Activated effector memory CD4-positive, alpha-beta T cell treated with Interleukin-2 at 50 U/mL for 16 hours (primary cell): ENCODE data around the gene RNF212.
"Not testable (repeated sequence)": the region's sequence is repeated elsewhere in the genome, so short reads cannot be mapped to it uniquely, and the experiment has no call there.

Source experiments
- DNase-seq: peaks from one replicate; pipeline ENCODE4 v3.0.0-alpha.2; 2020

Gene RNF212

DNA sequence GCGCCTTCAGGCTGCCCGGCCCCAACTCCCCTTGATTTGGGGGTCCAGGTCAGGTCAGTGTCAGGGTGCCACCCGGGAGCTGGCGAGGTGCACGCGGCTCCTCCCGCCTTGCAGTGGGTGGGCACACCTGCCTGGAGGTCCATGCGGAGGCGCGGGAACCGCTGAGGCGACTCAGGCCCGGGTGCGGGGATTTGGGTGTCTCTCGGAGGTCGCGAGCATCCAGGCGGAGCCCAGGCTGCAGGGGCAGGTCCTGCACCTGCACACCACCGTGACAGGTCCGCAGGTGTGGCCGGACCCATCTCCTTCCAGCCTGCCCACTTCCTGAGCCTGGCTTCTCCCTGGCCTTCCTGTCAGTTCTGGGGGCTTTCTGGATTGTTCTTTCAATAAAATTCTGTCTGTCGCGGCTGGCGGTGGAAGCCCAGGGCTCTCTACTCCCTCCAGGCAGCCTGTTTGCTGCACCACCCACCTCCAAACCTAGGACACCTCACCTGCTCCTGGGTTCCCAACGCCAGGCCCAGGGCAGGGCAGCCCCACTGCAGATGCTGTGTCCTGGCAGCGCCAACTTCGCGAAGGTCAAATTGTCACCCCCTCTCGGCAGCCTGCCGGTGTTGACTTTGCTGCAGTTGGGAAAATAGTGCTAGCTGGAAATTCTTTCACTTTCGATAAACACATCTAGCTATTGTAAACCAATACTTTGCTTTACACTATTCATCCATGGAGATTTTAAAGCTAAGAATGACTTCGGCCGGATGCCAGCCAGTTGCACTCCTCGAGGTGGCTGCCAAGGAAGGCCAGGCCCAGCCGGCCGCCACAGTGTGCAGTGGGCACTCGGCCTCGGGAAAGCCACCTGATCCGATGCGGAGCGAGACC, 66.0 kb downstream of the RNF212 start:
- DNase-seq = no peak

DNA sequence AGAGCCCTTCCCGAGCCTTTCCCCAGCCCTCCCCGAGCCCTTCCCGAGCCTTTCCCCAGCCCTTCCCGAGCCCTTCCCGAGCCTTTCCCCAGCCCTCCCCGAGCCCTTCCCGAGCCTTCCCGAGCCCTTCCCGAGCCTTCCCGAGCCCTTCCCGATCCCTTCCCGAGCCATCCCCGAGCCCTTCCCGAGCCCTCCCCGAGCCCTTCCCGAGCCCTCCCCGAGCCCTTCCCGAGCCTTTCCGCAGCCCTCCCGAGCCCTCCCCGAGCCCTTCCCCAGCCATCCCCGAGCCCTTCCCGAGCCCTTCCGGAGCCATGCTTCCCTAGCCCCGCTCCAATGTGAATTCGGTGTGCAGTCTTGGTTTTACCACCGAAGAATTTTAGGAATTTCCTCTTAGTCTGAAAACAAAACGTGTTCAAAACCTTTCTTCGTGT, 66.8 kb downstream of the RNF212 start:
- DNase-seq = not testable (repeated sequence)

GRCh38 chr4:1045595-1046201, 67.7 kb downstream of the RNF212 start:
- DNase-seq = no peak

GRCh38 chr4:1045193-1045594, 68.2 kb downstream of the RNF212 start:
- no peak for DNase-seq

GRCh38 chr4:1044469-1045192, 68.7 kb downstream of the RNF212 start:
- DNase-seq = no peak

DNA sequence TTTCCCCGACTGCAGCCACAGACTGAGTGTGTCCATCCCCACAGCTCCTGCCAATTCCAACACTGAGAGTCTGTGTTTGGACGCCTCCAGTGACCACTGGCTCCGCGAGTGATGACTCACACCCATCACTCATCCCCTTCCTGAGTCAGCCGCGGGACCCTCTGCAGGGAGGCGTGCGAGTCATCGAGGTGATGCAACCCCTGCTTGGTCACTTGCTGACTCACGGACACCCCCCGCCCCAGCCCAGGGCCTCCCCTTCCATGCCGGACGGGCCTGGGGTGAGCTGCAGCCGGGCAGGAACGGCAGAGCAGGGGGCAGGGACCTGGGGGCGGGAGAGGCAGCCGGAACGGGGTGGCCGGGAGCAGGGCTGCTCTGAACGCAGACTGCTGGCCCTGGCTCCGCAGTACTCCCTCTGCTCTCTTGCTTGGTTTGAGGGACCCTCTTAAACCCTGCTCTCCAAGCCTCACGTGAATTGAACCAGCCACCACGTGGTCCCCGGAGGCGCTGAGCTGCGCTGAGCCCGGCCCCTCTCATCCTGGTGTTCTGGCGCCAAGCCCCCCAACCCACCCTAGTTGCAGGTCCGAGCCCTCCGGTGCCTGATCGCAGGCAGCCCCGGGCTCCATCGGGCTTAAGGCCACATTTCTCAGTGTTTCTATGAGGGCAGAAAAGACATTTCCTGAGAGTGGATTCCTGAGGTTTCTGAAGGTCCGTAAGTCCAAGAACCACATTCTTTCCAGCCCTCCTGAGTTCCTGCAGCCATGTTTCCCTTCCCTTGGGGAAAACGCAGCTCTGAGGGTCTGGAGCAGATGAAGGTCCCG, 69.5 kb downstream of the RNF212 start:
- DNase-seq = no peak

GRCh38 chr4:1043162-1043561, 70.2 kb downstream of the RNF212 start:
- DNase-seq = no peak

DNA sequence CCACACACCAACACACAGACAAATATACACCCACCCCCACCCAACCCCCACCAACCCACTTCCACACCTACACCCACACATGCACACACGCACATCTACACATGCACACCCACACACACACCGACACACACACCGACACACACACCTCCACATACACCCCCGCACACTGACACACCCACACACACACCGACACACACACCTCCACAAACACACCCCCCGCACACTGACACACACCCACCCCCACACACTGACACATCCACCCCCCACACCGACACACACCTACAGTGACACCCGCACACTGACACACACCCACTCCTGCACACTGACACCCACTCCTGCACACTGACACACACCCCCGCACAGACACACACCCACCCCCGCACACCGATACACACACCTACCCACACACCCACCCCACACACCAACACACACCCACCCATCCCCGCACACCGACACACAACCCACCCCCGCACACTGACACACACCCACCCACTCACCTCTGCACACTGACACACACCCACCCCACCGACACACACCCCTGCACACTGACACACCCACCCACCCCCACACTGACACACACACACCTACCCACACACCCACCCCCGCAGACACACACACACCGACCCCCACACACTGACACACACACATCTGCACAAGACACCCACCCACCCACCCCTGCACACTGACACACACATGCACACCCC, 70.9 kb downstream of the RNF212 start:
- DNase-seq = no peak

DNA sequence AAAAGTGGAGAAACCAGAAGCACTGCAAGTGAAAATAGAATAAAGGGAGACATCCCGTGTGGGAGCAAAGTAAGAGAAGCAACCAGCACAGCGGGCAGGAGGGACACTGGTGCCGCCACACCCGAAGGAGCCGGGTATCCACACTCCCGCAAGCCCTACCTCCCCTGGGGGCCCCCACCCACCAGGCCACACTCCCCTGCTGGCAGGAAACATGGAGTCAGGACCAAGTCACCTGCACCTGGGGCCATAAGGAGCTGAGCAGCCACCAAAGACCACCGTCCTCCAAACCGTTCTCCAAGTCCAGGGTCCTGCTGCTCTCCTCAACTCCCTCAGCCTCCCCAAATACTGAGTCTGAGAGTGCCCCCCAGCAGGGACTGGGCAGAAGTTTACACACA, 71.4 kb downstream of the RNF212 start:
- DNase-seq = no peak

DNA sequence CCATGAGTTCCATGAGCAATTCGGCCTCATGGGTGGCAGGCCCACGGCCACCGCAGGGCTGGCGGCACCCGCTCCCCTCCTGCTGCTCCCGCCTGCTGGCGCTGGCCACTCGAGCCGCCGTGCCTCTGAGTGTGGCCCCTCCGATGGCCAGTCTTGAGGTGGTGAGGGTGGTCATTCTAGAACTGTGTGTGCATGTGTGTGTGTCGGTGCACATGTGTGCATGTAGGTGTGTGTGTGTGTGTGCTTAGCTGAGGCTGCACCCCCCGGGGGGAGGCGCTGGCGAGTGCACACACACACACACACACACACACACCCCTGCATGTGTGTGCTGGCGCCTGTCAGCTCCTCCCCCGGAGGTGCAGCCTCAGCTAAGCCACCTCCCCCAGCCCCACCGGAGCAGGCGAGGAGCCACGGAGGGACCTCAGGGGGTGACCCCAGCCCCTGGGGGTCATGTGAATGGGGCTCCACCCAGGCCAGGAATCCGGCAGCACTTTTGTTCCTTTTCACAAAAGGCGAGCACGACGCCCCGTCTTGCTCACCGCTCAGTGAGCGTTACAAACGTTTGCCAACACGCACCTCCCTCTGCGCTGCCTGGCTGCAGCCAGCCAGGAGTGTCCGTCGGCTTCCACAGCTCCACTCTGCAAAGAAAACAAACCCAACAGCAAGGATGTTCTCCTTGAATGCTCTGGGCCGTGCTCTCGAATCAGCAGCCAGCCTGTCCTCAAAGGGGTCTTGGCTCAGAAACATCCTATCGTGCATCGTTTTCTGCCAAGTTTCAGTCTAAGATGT, 72.0 kb downstream of the RNF212 start:
- DNase-seq = no peak

DNA sequence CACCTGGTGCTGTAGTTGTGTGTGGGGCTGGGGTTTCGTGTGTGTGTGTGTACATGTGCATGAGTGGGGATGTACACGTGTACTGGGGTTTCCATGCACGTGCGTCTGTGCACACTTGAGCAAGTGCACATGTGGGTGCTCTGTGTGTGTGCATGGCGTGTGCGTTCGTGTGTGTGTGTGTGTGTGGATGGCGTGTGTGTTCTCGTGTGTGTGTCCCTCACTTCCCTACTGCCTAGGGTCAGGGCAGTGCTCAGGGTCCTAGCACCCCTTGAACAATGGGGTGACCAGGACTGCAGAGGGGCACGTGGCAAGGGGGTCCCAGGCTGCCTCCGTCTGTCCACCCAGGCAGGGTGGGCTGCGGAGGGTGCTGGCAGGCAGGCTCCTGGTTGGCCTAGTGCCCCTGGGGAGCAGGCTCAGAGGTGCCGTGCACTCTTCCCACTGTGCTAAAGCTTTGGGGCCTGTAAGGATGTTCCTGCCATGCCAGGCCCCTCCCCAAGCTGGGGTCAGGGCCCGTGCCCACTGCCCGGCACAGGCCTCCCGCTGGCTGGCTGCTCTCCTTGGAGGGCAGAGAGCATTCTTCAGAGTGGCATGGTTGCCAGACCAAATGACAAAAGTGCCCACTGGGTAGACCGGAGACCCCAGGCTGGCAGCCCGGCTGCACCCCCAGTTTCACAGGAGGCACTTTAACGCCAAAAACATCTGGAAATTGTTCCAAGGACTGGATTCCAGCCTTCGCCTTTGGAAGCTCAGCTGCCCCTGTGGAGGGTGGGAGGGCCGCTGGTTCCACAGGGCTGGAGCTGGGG, 72.8 kb downstream of the RNF212 start:
- DNase-seq = no peak

DNA sequence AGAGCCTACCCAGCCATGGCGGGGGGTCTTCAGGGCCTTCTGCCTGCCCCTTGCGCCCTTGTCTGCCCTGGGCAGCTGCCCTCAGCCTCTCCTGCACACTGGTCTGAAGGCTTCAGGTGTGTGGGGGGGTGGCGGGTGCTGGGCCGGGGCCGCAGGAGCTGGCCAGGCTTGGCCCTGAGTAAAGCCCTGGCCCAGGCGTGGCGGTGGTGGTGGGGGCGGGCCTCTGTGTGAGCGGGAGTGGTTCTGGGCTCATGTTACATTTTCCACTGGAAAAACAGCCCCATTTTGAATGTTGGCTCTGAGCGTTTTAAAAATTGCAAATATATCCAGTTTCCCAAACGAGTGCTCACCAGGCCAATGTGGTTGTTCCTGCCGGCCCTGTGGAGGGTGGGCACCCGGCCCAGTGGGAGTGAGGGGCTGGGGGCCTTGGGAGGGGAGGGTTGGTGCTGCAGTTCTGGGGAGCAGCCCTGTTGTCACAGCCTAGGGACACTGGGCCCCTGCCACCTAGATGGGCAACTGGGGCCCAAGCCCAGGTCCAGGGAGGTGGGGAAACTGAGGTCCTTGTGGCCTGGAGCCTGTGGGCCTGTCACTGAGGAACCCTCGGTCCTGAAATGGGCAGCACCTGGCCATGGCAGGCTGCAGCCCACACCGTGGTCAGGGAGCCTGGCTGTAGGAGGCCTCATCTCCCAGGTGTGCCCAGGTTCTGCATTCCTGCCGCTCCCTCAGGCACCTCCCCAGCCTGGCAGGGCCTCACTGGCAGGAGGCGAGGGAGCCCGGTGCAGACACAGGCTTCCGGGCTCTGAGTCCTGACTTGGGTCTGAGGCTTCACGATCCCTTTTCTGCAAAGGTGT, 73.6 kb downstream of the RNF212 start:
- no peak for DNase-seq

DNA sequence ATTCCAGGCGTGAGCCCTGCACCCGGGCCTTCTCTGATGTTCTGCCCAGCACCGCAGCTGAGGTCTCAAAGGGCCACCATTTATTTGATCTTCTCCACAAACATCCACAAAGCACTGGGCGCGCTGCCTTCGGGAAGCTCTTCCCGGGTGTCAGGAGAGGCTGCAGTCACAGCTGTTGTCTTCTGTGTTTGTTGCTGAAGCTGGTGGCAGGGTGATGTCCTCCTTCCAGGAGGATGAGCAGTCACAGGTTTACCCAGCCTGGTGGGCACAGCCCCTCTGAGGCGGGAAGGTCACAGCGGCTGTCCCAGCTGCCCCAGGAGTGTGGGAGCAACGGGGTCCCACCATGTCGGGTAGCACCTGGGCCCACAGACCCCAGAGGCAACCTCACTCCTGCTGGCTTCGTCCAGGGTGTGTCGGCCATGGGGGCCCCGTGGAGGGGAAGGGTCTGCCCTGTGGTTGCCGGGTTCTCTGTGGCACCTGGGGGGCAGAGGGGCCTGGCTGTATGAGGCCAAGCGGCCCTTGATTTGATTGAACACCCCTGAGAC, 74.3 kb downstream of the RNF212 start:
- DNase-seq = no peak

DNA sequence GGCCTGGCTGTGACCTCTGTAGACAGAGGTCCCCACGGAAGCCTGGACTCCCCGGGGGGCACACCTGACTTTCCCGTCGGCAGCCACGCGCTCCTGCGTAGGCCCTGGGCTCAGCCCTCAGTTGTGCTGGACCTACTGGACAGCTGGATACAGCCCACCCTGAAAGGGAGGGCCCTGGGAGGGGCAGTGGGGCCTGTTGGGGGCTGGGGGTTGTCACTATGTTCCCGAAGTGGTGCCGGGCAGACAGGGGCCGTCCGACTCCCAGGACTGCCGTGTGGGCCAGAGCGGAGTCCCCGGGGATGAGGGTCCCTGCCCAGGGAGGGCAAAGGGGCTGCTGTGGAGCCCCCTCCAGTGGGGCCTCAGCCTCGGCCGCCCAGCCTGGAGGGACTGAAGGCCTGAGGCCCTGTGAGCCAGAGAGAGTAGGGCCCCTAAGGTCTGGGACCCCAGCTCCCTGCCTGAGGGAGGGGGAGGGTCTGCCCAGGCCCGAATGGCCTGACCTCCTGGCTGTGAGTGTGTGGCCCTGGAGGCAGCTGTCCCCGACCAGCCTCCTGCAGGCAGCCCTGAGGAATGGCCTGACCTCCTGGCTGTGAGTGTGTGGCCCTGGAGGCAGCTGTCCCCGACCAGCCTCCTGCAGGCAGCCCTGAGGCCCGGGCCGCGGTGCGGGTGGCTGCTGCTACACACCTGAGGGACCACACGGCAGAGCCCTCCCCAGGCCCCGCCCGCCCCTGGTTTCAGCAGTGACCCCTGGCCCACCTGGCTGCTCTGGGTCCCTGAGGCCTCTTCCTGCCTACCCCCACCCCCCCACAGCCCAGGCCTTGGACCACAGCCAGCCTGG, 76.2 kb downstream of the RNF212 start:
- DNase-seq = no peak

GRCh38 chr4:1036095-1036494, 77.3 kb downstream of the RNF212 start:
- no peak for DNase-seq

DNA sequence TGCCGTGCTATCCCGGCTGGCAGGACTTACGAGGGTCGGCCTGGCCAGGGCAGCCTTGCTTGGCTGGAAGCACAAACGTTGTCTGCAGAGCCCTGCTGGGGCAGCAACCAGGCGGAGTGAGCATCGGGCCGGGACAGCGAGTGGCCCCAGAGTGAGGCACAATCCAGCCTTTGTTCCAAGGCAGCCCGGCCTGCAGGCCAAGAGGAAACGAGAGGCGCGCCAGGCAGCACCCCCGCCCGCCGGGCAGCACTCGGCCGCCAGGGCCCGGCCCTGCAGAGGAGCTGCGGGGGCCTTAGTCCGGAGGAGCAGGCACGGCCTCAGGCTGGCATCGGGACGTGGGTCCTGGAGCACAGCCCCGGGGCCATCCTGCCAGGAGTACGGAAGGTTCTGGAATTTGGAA, 77.9 kb downstream of the RNF212 start:
- DNase-seq = no peak

GRCh38 chr4:1033840-1034551, 79.4 kb downstream of the RNF212 start:
- DNase-seq = no peak

GRCh38 chr4:1032861-1033260, 80.5 kb downstream of the RNF212 start:
- DNase-seq = no peak
